ENCODE measurements around the gene MALL.
"Not testable (repeated sequence)": the region's sequence is repeated elsewhere in the genome, so short reads cannot be mapped to it uniquely, and the experiment has no call there.

The MALL gene

DNA sequence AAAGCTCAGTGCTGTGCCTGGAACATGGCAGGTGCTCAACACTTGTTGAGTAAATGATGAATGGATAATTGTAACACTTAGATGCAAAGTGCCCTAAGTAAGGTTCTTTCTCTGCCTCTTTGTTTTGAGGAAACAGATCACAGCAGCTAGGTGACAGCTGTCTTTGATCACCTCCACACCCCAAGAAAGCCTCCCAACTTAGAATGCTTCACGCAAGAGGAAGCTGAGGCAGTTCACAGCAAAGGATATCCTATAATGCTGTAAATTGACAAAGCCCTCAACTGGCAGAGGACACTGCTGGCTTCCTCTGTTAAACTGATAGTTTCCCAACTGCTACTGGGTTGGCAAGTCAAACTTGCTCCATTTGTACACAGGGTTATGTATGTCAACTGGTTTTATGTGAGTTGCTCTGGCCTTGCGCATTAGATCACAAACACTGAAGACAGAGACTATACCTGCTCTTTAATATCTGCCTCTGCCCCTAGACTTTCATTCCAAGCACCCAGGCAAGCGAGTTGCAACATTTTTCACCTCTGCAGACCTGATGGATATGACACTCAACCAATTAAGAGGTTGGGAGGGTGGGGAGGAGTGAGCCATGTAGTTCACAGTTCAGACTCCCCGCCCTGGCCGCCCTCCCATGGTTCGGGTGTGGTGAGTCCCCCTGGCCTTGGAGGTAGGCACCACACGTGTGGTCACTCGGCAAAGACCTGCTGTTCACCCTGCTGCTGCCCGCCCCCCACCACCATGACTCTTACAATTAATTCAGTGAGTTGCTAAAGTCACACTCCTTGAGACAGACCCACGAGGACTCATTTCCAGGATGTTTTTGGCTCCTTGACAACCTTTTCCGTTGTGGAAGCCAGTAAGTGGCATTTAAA is 4.8 kb upstream of the MALL start:
- DNase-seq (ENCODE audit: low spot score) = no peak

DNA sequence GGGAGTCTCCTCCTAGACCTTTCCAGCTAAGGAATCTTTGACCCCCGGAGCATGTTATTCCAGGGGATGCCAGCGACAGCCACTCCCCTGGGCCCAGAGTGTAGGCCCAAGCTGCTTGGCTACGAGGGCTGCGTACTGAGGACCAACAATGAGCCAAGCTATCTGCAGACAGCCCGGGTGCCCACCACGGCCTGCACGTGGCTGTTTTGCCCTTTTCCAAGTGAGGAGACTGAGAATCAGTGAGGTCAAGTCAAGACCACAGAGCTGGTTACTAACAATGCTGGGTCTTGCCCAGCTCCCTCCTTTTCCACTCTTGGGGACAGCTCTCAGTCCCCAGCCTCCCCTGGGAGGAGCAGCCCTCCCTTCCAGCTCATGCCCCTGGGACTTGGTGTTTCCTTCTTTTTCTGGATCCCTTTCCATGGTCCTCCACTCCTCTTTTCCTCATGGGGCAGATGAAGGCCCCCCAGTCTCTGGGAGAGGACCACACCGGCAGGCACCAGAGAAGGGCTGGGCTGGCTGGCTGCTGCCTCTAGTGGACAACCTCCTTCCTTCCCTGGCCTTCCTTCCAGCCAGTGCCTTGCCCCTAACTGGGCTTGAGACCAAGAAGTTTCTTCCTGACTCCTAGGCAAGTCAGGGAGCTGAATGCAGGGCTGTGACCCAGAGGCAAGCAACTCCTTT is 550 bp upstream of the MALL start:
- DNase-seq (ENCODE audit: low spot score) = peak; percentile 43

DNA sequence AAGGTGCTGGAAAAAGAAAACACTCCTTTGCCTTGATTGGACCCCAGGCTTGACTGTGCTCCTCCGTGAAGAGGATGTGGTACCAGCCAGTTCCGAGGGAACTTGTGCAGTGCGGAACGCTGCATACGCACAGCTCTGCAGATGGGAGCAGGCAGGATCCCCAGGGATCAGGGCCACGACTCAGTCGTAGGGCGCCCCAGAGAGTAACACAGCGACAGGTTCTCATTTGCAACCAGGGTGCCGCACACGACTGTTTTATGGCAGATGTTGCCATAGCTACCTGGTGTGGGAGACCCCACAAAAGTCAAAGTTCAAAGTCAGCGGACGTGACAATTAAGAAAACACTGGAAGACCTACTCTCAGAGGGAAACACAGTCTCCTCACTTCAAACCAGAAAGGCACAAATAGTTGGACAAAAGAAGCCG is 779 bp downstream of the MALL start:
- DNase-seq (ENCODE audit: low spot score) = no peak

DNA sequence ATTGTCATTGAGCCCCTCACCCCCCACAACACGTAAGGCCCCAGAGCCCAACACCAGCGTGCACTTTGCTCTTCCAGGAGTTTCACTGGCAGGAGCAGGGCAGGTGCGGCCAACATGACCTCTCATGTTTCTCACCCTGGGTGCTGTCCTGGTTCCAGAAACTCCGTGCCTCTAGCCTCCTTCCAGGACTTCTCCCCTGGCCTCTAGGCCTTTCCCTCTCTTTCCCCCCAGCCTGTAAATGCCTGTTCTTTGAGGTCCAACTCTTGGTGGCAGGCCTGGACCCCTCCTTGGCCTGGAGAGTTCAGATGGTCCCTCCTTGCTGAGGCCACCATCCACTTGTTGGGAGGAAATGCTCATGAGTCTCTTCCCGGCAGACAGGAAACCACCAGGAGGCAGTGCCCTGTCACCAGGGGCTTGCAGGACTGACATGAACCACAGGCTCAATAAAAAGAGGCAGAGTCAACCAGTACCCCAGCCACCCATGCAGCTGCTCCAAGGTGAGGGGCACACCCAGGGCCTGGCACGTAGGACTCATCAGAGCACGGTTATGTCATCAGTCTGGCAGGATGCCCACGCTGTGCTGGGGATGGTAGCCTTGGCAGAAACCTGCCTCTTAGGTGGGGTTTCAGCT is 1.5 kb downstream of the MALL start:
- DNase-seq (ENCODE audit: low spot score) = no peak

DNA sequence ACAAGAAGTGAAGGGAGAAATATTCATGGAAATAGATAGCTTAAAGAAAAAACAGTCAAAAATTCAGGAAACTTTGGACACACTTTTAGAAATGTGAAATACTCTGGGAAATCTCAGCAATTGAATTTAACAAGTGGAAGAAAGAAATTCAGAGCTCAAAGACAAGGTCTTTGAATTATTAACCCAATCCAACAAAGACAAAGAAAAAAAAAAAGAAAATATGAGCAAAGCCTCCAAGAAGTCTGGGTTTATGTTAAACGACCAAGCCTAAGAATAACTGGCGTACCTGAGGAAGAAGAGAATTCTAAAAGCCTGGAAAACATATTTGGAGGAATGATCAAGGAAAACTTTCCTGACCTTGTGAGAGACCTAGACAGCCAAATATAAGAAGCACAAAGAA is 7.3 kb downstream of the MALL start:
- not testable (repeated sequence) for DNase-seq (ENCODE audit: low spot score)

DNA sequence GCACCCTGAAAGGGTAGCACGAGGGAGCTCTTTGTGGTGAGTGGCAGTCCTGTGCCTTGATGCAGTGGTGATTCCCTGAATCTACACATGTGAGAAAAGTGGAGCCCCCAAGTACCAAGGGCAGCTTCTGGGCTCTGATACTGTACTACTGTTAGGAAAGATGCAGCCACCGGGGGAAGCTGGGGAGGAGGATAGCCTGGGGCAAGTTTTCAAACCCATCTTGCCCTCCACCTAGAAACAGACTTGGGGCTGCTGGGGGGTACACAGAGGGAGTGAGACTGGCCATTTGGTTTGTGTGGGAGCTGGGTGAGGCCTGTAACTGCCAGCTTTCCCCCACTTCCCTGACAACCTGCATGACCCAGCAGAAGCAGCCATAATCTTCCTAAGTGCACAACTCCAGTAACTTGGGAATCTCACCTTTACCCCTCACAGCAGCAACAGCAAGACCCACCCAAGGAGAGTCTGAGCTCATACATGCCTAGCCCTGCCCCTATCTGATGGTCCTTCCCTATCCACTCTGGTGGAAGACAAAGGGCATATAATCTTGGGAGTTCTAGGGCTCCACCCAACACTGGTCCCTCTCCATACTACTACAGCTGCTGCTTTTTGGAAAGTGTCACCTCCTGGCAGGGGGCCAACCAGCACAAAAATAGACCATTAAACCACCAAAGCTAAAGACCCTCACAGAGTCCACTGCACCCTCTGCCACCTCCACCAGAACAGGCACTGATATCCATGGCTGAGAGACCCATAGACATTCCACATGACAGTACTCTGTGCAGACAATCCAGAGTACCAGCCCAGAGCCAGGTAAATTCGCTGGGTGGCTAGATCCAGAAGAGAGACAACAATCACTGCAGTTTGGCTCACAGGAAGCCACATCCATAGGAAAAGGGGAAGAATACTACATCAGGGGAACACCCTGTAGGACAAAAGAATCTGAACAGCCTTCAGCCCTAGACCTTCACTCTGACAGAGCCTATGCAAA is 8.2 kb downstream of the MALL start:
- DNase-seq (ENCODE audit: low spot score) = no peak

DNA sequence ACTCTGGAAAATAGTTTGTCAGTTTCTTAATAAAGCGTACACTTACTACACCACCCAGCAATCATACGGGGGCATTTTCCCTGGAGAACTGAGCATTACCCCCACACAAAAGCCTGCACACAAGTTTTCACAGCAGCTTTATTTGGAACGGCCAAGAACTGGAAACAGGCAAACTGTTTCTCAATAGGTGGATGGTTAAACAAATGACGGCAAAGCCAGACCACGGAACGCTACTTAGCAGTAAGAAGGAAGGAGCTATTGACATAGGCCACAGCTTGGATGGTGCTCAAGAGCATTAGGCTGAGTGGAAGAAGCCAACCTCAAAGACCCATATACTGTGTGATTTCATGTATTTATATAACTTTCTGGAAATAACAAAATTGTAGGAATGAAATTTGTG is 9.0 kb downstream of the MALL start:
- no peak for DNase-seq (ENCODE audit: low spot score)

DNA sequence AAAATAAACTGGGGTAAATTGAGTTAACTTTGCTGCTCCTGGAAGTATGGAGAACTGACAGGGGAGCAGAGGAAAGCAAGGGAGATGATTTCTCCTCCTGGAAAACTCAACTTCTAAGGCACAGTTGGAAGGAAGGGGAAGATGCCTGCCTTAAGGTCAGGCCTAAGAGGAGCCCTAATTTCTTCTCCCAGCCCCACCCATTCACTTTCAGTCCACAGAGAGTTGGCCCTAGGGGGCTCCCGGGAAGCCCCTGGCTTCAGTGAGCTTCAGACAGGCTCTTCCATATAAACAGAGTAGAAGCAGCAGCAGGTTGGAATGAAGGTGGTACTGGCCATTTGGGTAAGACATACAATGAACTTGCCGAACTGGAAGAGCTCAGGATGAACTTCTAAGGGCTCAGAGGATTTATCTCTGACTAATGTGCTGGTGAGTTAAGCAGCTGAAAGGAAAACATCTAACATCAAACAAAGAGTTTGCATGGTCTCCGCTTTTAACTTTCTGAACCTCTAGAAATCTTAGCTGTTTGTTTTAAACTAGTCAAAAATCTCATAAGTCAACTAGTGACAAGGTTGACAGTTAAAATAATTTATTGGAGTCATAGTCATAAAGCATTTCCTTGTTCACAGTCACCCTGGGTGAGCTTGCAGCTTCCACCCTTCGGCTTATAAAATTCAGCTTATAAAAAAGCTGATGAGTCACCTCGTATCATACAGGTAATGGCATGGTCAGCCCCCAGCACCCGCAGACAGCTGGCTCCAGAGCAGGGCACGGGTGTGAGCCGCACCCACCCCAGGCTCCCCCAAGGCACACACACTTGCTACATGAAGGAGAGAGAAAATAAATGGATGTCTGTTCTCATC is 9.8 kb downstream of the MALL start:
- DNase-seq (ENCODE audit: low spot score) = no peak

DNA sequence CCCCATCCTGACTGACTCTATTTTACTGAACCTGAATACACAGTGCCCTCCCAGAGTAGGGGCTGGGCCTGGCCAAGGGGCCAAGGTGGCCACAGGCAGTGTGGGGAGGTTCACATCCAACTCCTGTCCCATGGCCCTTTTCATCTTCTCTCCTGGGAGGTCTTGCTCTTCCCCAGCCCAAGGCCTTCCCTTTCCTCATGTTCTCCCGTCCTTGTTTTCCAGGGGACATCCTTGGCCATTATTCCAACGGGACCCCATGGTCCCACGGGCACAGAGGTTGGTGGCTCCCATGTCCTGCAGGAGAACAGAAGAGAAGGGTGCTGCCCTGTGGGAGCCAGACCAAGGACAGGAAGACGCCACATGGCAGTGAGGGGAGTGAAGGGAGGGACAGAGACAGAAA is 10.4 kb downstream of the MALL start:
- DNase-seq (ENCODE audit: low spot score) = no peak

DNA sequence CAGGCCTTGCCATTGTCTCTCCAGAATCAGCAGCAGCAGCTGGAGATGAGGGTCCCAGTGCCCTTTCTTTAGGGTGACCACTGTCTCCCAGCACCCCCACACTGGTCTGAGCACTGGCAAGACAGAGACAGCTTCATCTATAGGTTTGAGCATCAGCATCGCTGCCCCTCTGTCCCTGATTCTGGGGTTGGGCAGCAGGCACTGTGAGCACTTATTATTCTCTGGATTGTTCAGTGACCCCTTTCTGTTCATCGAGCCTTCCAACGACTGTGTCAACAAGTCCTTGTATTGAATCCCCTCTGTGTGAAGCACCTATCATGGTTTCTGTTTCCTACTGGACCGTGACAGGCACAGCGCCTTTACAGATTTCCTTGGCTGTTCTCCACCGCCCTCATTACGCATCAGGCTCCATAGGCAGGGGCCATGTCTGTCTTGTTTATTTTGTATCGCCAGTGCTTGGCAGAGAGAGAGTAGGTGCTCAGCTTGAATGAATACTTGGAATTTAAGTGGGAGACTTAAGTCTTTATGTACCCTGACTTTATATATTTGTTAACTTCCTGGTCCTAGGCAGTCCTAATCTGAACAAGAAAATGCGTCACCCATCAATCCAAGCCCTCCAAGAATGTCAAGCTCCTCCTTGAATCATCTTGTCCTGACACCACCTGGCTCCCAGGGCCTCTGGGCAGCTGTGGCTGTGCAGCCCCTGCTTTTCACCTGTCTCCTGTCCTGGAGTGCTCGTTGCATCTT is 11.4 kb downstream of the MALL start:
- DNase-seq (ENCODE audit: low spot score) = no peak

DNA sequence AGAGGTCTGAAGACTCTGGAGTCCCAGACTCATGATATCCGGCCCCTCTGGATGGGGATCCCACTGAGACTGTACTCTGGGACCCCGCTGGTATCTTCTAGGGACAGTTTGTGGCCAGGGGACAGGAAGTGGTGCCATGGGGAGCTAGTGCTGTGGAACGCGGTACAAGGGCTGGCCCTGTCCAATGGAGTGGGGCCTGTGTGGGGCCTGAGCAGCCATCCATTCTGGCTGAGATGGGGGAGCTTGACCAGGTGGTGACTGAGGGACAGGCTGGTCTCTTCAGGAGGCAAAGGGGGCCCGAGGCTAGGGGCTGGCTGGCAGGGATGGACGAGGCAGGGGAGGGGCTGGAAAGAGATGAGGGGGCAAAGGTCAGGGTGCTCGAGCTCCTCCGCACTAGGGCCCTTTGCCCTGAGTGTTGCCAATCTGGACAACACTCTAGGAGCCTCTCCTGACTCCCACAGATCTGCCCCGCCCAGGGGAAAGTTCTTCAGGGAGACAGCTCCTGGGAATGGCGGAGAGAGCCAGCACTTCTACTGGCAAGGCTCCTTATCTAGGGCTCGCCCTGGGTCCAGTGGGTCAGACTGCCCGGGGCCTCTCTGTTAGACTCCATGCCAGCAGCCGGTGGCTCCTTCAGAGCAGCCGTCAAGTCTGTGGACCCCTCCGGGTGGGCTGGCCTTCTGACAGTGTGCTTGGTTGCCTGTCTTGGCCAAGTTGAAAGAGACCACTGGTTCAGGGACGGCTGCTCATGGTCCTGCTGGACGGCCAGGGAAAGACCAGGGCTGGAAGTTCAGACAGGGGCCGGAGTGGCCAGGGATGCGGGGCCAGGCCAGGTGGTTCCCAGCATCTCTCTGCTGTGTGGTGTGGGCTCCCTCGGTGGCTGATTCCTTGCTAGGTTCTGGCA is 12.3 kb downstream of the MALL start:
- DNase-seq (ENCODE audit: low spot score) = no peak

DNA sequence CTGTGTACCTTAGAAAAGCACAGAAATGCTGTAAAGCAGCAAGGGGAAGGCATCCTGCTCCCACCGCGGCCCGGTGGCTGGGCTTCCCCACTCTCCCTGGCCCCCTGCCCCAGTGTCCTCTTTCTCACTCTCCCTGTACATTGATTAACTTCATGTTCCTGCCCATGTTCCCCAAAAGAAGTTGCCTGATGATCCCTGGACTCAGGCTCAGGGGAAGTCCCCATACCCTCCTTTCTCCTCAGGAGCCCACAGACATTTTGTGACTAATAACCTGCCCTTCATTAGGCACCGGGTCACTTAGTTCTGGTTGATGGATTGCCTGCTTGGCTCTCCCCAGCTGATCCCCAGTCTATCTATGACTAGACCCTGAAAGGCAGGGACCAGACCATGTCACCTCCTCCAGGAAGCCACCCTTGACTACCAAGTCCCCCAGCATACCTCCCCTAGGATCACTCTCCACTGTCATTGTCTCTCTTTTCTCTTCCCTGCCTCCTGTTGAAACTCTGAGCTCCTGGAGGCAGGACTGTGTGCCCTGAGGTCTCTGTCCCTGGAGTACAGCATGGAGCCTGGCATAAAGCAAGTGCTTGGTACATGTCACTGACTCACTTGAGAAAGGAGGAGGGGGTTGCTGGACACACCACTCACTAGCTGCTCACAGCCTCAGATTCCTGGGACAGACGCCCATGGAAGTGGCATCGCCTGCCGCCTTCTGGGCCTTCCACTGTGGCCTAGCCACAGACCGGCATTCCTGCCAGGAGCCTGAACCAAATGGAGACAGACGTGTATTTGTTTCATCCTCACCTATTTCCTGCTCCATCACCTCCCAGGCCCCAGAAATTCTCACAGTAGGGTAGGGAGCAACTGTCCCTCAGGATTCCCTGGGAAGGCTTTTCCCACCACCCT is 13.5 kb downstream of the MALL start:
- DNase-seq (ENCODE audit: low spot score) = no peak

DNA sequence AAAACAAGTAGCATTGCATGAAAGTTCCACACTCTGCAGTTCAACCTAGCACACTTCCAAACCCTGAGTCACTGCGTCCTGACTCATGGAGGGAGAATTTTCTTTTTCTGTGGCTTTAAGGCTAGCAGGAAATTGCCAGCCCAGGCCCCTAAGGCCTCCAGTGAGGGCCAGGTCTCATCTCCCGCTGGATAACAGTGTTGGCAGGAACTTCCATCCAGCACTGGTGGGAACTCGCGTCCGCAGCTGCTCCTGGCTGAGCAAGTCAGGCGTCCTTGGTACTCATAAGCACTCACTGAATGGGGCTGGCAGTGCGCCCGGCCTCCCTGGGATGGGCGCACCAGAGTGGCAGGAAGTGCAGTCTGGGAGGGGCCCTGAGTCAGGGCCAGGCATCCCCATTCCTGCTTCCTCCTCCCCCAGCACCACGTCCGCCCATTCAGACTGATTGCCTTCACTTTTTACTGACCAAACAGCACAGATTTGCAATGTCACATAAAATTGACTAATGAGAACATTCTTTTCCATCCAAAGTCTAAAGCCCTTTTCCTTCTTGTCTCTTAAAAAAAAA is 14.3 kb downstream of the MALL start:
- no peak for DNase-seq (ENCODE audit: low spot score)

DNA sequence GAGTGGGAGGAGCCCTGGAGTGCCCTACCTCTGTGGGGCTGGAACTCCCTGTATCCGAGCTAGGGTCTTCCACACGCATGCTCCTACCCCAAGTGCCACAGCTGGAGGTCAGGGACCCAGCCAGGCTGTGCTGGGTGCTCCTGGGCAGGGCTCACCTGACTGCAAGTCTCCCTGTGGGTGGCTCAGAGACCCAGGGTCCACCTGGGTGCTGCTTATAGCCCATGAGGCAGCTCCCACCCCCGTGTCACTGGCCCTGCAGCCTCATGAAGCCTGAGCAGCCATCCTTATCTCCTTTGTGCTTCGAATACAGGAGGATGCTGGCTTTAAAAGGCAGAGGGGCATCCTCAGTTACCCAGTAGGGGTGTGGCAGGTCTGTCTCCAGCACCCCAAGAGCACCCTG is 14.7 kb downstream of the MALL start:
- DNase-seq (ENCODE audit: low spot score) = not testable (repeated sequence)

DNA sequence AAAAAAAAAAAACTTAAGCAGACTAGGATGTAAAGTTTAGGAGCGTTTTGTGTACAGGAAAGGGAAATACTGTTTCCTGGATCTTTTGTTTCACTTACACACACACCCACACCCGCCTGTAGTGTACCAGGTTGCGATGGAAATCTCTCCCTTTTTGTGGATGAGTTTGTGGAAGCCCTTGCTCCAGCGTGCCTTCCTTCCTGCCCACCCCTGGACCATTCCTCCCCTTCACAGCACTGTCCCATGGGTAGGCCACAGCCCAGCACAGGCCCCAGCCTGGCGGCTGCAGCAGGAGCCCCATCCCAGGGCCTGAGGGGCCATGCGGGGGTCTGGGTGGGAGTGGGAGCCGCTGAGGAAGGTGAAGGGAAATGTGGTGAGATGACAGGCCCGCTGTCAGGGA is 15.1 kb downstream of the MALL start:
- no peak for DNase-seq (ENCODE audit: low spot score)

DNA sequence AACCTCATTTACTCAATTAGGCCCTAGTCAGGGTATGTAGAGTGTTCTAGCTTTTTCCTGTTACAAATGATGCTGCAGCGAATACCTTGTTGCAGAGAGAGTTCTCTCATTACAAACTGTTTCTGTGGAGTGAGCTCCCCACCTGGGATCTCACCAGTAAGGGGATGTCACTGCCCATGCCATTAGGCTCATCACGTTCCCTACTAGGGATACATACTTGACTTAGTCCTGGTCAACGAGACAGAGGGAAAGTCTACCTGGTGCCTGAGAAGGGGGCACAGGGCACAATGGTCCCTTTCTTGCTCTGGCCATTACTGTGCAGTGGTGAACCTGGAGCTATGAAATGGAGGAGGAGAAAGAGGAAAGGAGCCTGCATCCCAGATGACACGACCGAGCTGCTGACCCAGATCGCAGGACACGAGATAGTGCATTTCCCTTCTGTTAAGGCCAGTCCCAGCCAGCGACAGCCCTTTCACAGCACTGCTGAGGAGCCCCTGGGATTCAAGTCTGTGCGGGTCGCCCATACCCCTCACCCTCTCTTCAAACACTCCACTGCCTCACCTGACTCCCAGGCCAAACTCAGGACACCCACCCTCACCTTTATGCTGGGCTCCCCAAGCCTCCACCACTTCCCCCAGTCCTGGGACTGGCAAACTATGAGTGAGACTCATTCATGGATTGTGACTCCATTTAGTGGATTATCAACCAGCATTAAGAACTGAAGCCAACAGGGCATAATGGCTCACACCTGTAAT is 16.0 kb downstream of the MALL start:
- no peak for DNase-seq (ENCODE audit: low spot score)

DNA sequence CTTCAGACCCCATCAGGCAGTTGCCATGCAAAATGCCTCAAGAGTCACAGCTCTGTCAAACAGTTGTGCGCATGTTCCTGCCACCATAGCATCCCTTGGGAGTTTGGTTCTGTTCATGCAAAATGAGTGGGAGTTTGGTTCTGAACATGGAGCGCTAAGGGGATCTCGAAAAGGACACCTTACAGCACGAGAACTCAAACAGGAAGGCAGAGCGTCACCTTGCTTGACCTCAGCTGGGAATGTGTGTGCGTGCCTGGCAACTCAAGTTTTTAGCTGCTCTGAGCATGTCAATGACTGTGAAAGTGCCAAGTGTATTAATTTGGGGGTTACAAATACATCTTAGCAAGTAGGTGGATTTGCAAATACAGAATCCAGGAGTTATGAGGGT is 16.6 kb downstream of the MALL start:
- no peak for DNase-seq (ENCODE audit: low spot score)

Measured in D341Med (cell line).